Measurements from ENCODE around the gene ADGRB3.

Gene ADGRB3

GRCh38 chr6:69180361-69181067, 545.4 kb downstream of the ADGRB3 start:
- H3K4me3 ChIP-seq (ENCODE audit: low read depth, low read length): no peak overlapping the region
- H3K27me3 ChIP-seq (ENCODE audit: insufficient read depth, low read depth, severe bottlenecking): no peaks in the 10 kb centered on the region
- H3K27ac ChIP-seq: no peak overlapping the region
- TF ChIP-seq, protein P1, sequence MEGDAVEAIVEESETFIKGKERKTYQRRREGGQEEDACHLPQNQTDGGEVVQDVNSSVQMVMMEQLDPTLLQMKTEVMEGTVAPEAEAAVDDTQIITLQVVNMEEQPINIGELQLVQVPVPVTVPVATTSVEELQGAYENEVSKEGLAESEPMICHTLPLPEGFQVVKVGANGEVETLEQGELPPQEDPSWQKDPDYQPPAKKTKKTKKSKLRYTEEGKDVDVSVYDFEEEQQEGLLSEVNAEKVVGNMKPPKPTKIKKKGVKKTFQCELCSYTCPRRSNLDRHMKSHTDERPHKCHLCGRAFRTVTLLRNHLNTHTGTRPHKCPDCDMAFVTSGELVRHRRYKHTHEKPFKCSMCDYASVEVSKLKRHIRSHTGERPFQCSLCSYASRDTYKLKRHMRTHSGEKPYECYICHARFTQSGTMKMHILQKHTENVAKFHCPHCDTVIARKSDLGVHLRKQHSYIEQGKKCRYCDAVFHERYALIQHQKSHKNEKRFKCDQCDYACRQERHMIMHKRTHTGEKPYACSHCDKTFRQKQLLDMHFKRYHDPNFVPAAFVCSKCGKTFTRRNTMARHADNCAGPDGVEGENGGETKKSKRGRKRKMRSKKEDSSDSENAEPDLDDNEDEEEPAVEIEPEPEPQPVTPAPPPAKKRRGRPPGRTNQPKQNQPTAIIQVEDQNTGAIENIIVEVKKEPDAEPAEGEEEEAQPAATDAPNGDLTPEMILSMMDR (IDR thresholded peaks at IDR 0.05; ENCODE audit: low read depth, low read length): no peak
- no peak for DNase-seq
- H3K9me3 ChIP-seq (ENCODE audit: severe bottlenecking): peaks cover 3% of the 10 kb centered on the region
- H3K36me3 ChIP-seq: no peaks in the 10 kb centered on the region

DNA sequence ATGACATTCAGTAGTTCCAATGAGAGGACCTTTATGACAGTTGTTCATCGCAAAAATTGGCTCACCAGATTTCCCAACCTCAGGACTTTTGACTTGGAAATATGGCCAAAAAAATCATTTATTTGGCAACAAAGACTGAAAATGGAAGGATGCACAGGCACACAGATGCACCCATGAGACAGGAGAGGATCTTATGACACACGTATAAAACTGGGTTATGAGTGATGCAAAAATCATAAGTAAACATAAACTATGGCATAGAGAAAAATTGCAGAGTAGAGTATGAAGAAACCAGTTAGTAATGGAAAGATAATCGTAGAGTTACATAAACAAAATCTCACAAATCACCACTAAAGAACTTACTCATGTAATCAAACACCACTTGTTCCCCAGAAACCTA, 546.9 kb downstream of the ADGRB3 start:
- no peak overlapping the region for H3K4me3 ChIP-seq (ENCODE audit: low read depth, low read length)
- H3K27ac ChIP-seq: no peak overlapping the region
- peaks cover 3% of the 10 kb centered on the region for H3K9me3 ChIP-seq (ENCODE audit: severe bottlenecking)
- H3K27me3 ChIP-seq (ENCODE audit: insufficient read depth, low read depth, severe bottlenecking): no peaks in the 10 kb centered on the region
- DNase-seq: no peak
- TF ChIP-seq, protein P1 (IDR thresholded peaks at IDR 0.05; ENCODE audit: low read depth, low read length): no peak
- H3K36me3 ChIP-seq: no peaks in the 10 kb centered on the region

DNA sequence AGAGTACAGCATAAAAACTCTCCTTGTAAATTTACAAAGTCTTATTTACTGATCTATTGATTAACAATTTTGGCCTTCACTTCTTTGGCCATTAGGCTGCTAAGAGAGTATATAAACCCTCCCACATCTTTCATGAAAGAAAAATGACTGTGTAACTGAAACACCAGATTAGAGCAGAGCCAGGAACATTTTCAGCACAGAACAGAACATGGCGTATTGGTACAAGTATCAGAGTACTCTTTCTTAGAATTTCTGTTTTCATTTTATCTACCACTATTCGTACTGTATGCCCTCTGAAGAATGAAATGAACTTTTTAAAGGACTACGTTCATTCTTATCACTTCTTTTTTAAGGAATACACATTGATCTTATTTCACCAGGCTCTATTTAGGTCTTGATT, 550.2 kb downstream of the ADGRB3 start:
- Histone ChIP-seq H3K27me3 (ENCODE audit: insufficient read depth, low read depth, severe bottlenecking) (no peaks in the 10 kb centered on the region), H3K9me3 (ENCODE audit: severe bottlenecking) (no peaks in the 10 kb centered on the region), H3K27ac (no peak overlapping the region), H3K4me3 (ENCODE audit: low read depth, low read length) (no peak overlapping the region), H3K36me3 (no peaks in the 10 kb centered on the region)
- TF ChIP-seq, protein P1 (IDR thresholded peaks at IDR 0.05; ENCODE audit: low read depth, low read length): no peak
- no peak for DNase-seq

- Histone ChIP-seq H3K27ac (no peak overlapping the region), H3K9me3 (ENCODE audit: severe bottlenecking) (no peaks in the 10 kb centered on the region), H3K27me3 (ENCODE audit: insufficient read depth, low read depth, severe bottlenecking) (no peaks in the 10 kb centered on the region), H3K4me3 (ENCODE audit: low read depth, low read length) (no peak overlapping the region), H3K36me3 (no peaks in the 10 kb centered on the region)
- no peak for DNase-seq
- TF ChIP-seq, protein P1 (IDR thresholded peaks at IDR 0.05; ENCODE audit: low read depth, low read length): no peak
These were observed 567.7 kb downstream of the ADGRB3 start for GRCh38 chr6:69202768-69203167.

GRCh38 chr6:69216127-69216526, 581.0 kb downstream of the ADGRB3 start:
- TF ChIP-seq, protein P1 (IDR thresholded peaks at IDR 0.05; ENCODE audit: low read depth, low read length): no peak
- Histone ChIP-seq H3K27me3 (ENCODE audit: insufficient read depth, low read depth, severe bottlenecking) (no peaks in the 10 kb centered on the region), H3K4me3 (ENCODE audit: low read depth, low read length) (no peak overlapping the region), H3K27ac (no peak overlapping the region), H3K9me3 (ENCODE audit: severe bottlenecking) (no peaks in the 10 kb centered on the region), H3K36me3 (no peaks in the 10 kb centered on the region)
- no peak for DNase-seq

GRCh38 chr6:69217343-69217742, 582.3 kb downstream of the ADGRB3 start:
- H3K36me3 ChIP-seq: no peaks in the 10 kb centered on the region
- TF ChIP-seq, protein P1 (IDR thresholded peaks at IDR 0.05; ENCODE audit: low read depth, low read length): no peak
- H3K4me3 ChIP-seq (ENCODE audit: low read depth, low read length): no peak overlapping the region
- no peaks in the 10 kb centered on the region for H3K9me3 ChIP-seq (ENCODE audit: severe bottlenecking)
- no peak for DNase-seq
- no peaks in the 10 kb centered on the region for H3K27me3 ChIP-seq (ENCODE audit: insufficient read depth, low read depth, severe bottlenecking)
- H3K27ac ChIP-seq: no peak overlapping the region
